ENCODE results near the gene LCN12. TPM values are rescaled to one million over a fixed set of nuclear protein-coding genes. Genes with fewer than 3 reads are reported as not detected.

The LCN12 gene
- total RNA-seq, 4 donors from 2014 or later = not detected

GRCh38 chr9:136962701-136963248 lies 10.7 kb downstream of the LCN12 start:
- TF ChIP-seq POLR2A (IDR thresholded peaks at IDR 0.05; ENCODE audit: low read depth) (no peak), POLR2AphosphoS5 (IDR thresholded peaks at IDR 0.05) (no peak), EP300 (IDR thresholded peaks at IDR 0.05) (no peak)
- TF ChIP-seq, protein P1, sequence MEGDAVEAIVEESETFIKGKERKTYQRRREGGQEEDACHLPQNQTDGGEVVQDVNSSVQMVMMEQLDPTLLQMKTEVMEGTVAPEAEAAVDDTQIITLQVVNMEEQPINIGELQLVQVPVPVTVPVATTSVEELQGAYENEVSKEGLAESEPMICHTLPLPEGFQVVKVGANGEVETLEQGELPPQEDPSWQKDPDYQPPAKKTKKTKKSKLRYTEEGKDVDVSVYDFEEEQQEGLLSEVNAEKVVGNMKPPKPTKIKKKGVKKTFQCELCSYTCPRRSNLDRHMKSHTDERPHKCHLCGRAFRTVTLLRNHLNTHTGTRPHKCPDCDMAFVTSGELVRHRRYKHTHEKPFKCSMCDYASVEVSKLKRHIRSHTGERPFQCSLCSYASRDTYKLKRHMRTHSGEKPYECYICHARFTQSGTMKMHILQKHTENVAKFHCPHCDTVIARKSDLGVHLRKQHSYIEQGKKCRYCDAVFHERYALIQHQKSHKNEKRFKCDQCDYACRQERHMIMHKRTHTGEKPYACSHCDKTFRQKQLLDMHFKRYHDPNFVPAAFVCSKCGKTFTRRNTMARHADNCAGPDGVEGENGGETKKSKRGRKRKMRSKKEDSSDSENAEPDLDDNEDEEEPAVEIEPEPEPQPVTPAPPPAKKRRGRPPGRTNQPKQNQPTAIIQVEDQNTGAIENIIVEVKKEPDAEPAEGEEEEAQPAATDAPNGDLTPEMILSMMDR (IDR thresholded peaks at IDR 0.05) = no peak
- H3K4me1 ChIP-seq = peaks cover 10 to 25% (median 20%) of the 10 kb centered on the region in 4 donors
- H3K27ac ChIP-seq (replicated peaks in 1 of 4) = no peak overlapping the region
- no peaks in the 10 kb centered on the region for H3K9me3 ChIP-seq
- DNase-seq (ENCODE audit: extremely low spot score) = no peak
- 93% methylated on average over 6 of the region's 11 CpGs for WGBS
- H3K4me3 ChIP-seq = no peak overlapping the region
- no peaks in the 10 kb centered on the region for H3K36me3 ChIP-seq
- intact Hi-C loops (cut with DNase I) = no loop called here
- H3K27me3 ChIP-seq = peaks cover 0 to 38% (median 0%) of the 10 kb centered on the region in 4 donors

DNA sequence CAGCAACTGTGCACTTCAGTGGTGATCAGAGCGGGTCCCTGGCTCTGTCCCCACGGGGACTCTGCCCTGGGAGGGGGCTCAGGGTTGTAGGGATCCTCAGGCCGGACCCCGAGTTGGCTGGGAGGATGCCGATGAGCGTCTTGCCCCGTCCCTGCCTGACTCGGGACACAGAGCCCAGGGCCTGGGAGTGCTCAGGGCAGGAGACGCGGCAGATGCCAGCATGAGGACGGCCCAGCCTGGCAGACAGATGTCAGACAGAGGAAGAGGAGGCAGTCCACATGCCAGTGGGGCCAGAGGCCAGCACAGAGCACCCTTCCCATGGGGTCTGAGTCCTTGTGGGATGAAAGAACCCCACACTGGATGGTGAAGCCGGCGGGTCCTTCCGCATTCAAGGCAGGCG lies 11.3 kb downstream of the LCN12 start:
- no peak for DNase-seq (ENCODE audit: extremely low spot score)
- no peaks in the 10 kb centered on the region for H3K9me3 ChIP-seq
- no peak overlapping the region for H3K4me3 ChIP-seq
- TF ChIP-seq EP300 (IDR thresholded peaks at IDR 0.05) = no peak
- TF ChIP-seq POLR2A (IDR thresholded peaks at IDR 0.05; ENCODE audit: low read depth) = no peak
- TF ChIP-seq, protein P1 (IDR thresholded peaks at IDR 0.05) = no peak
- no peak for TF ChIP-seq POLR2AphosphoS5 (IDR thresholded peaks at IDR 0.05)
- peaks cover 0 to 43% (median 0%) of the 10 kb centered on the region in 4 donors for H3K27me3 ChIP-seq
- WGBS = 87% methylated on average over 9 of the region's 15 CpGs
- H3K36me3 ChIP-seq = no peaks in the 10 kb centered on the region
- H3K4me1 ChIP-seq = peaks cover 10 to 25% (median 20%) of the 10 kb centered on the region in 4 donors
- intact Hi-C loops (cut with DNase I) = no loop called here
- no peak overlapping the region for H3K27ac ChIP-seq (replicated peaks in 1 of 4)

DNA sequence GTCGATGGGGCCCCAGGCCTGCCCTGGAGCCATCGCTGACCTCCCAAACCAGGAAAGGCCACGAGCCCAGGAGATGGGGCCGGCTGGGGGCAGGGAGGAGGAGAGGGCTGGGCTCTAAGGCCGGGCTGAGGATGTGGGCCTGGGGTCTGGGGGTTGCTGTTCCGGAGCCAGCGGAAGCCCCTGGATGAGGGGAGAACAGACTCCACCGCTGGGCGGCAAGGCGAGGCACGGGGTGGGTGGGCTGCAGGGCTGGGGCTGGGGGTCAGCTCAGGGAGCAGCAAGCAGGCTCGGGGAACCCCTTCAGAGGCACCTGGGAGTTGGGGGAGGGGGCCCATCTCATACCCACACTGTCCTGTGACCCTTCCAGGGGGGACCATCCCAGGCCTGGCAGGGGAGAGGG lies 11.7 kb downstream of the LCN12 start:
- intact Hi-C loops (cut with DNase I) = no loop called here
- Histone ChIP-seq H3K4me1 (peaks cover 10 to 25% (median 20%) of the 10 kb centered on the region in 4 donors), H3K4me3 (no peak overlapping the region), H3K9me3 (no peaks in the 10 kb centered on the region), H3K27ac (replicated peaks in 1 of 4) (no peak overlapping the region), H3K36me3 (no peaks in the 10 kb centered on the region), H3K27me3 (peaks cover 0 to 45% (median 0%) of the 10 kb centered on the region in 4 donors)
- no peak for DNase-seq (ENCODE audit: extremely low spot score)
- TF ChIP-seq, protein P1 (IDR thresholded peaks at IDR 0.05) = no peak
- TF ChIP-seq EP300 (IDR thresholded peaks at IDR 0.05) (no peak), POLR2AphosphoS5 (IDR thresholded peaks at IDR 0.05) (no peak), POLR2A (IDR thresholded peaks at IDR 0.05; ENCODE audit: low read depth) (no peak)
- no CpG with 5 or more reads among the region's 12 CpGs for WGBS

- H3K9me3 ChIP-seq = no peaks in the 10 kb centered on the region
- H3K27me3 ChIP-seq = peaks cover 0 to 45% (median 0%) of the 10 kb centered on the region in 4 donors
- TF ChIP-seq EP300 (IDR thresholded peaks at IDR 0.05) (no peak), POLR2AphosphoS5 (IDR thresholded peaks at IDR 0.05) (no peak), POLR2A (IDR thresholded peaks at IDR 0.05; ENCODE audit: low read depth) (no peak)
- TF ChIP-seq, protein P1 (IDR thresholded peaks at IDR 0.05) = no peak
- H3K4me3 ChIP-seq = no peak overlapping the region
- peaks cover 10 to 25% (median 20%) of the 10 kb centered on the region in 4 donors for H3K4me1 ChIP-seq
- no peaks in the 10 kb centered on the region for H3K36me3 ChIP-seq
- 63% methylated on average over 6 of the region's 22 CpGs for WGBS
- no peak for DNase-seq (ENCODE audit: extremely low spot score)
- no peak overlapping the region for H3K27ac ChIP-seq (replicated peaks in 1 of 4)
- intact Hi-C loops (cut with DNase I) = no loop called here
These were observed 12.2 kb downstream of the LCN12 start for GRCh38 chr9:136964171-136964689.
